HG02642 (cell line): Measurements from ENCODE around the gene CNST.
A peak's percentile ranks its signal among the peaks of the same experiment; 100 is the strongest.
"Not testable (repeated sequence)": the region's sequence is repeated elsewhere in the genome, so short reads cannot be mapped to it uniquely, and the experiment has no call there.

Experiments
- ATAC-seq: cut with Tn5 transposase; IDR thresholded peaks from one replicate; pipeline ENCODE4 v1.9.1; 2021; ENCODE audit warnings: mild to moderate bottlenecking; ENCODE audit not compliant: unreplicated experiment, poor library complexity

Gene CNST

GRCh38 chr1:246582301-246583055 lies 16.2 kb downstream of the CNST start:
- ATAC-seq = no peak

- no peak for ATAC-seq
Measured at GRCh38 chr1:246583056-246583440, 16.8 kb downstream of the CNST start.

- ATAC-seq = no peak
Measured at GRCh38 chr1:246583448-246584185, 17.4 kb downstream of the CNST start.

GRCh38 chr1:246587032-246587431 lies 20.8 kb downstream of the CNST start:
- ATAC-seq = no peak

GRCh38 chr1:246587606-246588005 lies 21.4 kb downstream of the CNST start:
- ATAC-seq = no peak

- no peak for ATAC-seq
Measured at GRCh38 chr1:246588159-246588721, 22.0 kb downstream of the CNST start.

- not testable (repeated sequence) for ATAC-seq
Measured at GRCh38 chr1:246589919-246590318, 23.7 kb downstream of the CNST start.

- peak; percentile 35 for ATAC-seq
Measured at GRCh38 chr1:246591047-246591446, 24.8 kb downstream of the CNST start.

GRCh38 chr1:246591504-246591903 lies 25.2 kb downstream of the CNST start:
- peak; percentile 98 for ATAC-seq

- ATAC-seq = no peak
Measured at GRCh38 chr1:246591958-246592357, 25.7 kb downstream of the CNST start.

- no peak for ATAC-seq
Measured at GRCh38 chr1:246592695-246593094, 26.4 kb downstream of the CNST start.

GRCh38 chr1:246595146-246595545 lies 28.9 kb downstream of the CNST start:
- ATAC-seq = no peak

- ATAC-seq = no peak
Measured at GRCh38 chr1:246597340-246597739, 31.1 kb downstream of the CNST start.

GRCh38 chr1:246597971-246598370 lies 31.7 kb downstream of the CNST start:
- ATAC-seq = no peak

GRCh38 chr1:246599315-246599714 lies 33.1 kb downstream of the CNST start:
- no peak for ATAC-seq

- no peak for ATAC-seq
Measured at GRCh38 chr1:246600579-246600978, 34.3 kb downstream of the CNST start.

- ATAC-seq = no peak
Measured at GRCh38 chr1:246602194-246602593, 35.9 kb downstream of the CNST start.

GRCh38 chr1:246605231-246605630 lies 39.0 kb downstream of the CNST start:
- not testable (repeated sequence) for ATAC-seq

- ATAC-seq = no peak
Measured at GRCh38 chr1:246607462-246607861, 41.2 kb downstream of the CNST start.

- peak; percentile 64 for ATAC-seq
Measured at GRCh38 chr1:246608616-246609376, 42.5 kb downstream of the CNST start.

- ATAC-seq = no peak
Measured at GRCh38 chr1:246609632-246610031, 43.4 kb downstream of the CNST start.
